ENCODE data around the gene MNT. TPM values are rescaled to one million over a fixed set of nuclear protein-coding genes. Genes with fewer than 3 reads are reported as not detected.

MNT gene
- total and polyA plus RNA-seq, 2 of the 8 experiments (the other 6 are each of a cell fraction or from before 2014, with no cell fraction given), result 5.0 to 17.3 TPM

DNA sequence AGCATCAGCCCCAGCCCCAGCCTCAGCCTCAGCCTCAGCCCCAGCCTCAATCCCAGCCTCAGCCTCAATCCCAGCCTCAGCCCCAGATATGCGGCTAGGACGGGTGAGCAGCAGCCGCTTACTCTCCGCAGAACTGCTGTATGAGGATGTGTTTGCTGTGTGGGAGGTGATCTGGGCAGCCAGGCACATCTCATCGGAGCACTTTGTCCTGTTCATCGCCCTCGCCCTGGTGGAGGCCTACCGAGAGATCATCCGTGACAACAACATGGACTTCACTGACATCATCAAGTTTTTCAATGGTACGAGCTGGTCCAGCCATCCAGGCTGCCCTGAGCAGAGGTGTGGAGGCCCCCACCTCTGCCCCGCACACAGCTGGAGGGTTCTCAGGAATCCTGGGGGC is 22.0 kb downstream of the MNT start:
- Histone ChIP-seq H4K8ac (ENCODE audit: extremely low read depth, insufficient read depth, low read length) (peak overlapping the region; percentile 32), H4K91ac (replicated peaks; ENCODE audit: insufficient read length, low read length) (no peak overlapping the region), H3K79me1 (ENCODE audit: low read depth, low read length) (no peaks in the 10 kb centered on the region; the same call in 1 of the 2 replicates), H3K27me3 (replicated peaks in 1 of 4; ENCODE audit: control insufficient read depth in 3 of 4, extremely low read depth in 1 of 4, insufficient read depth in 3 of 4, low read length in 3 of 4) (no peaks in the 10 kb centered on the region), H3K4me3 (ENCODE audit: extremely low read depth in 1 of 4, insufficient read depth in 2 of 4, low read depth in 3 of 4, low read length in 4 of 4) (no peak overlapping the region), H2BK12ac (ENCODE audit: low read depth, low read length) (no peak overlapping the region), H3K4me2 (ENCODE audit: insufficient read depth in 1 of 2, low read depth in 2 of 2, low read length in 2 of 2) (no peak overlapping the region), H3K4ac (replicated peaks; ENCODE audit: insufficient read length, low read depth, low read length) (no peak overlapping the region), H3K56ac (replicated peaks; ENCODE audit: insufficient read length, low read depth, low read length) (no peak overlapping the region), H3K23ac (ENCODE audit: insufficient read length) (no peak overlapping the region), H3K79me2 (ENCODE audit: control insufficient read depth in 1 of 2, insufficient read depth in 2 of 2, low read length in 2 of 2) (no peaks in the 10 kb centered on the region), H3K14ac (ENCODE audit: insufficient read length) (no peak overlapping the region), H3K18ac (ENCODE audit: extremely low read depth, low read length) (no peak overlapping the region), H3K23me2 (ENCODE audit: low read depth, low read length) (no peaks in the 10 kb centered on the region), H3K36me3 (ENCODE audit: control insufficient read depth in 2 of 4, insufficient read depth in 4 of 4, low read length in 3 of 4) (peaks cover 0 to 8% (median 5%) of the 10 kb centered on the region in 4 experiments; a peak in 5 of 8 replicates), H2AFZ (ENCODE audit: low read length) (no peak overlapping the region), H2BK20ac (ENCODE audit: low read length) (no peak overlapping the region), H2BK5ac (ENCODE audit: low read depth, low read length) (no peak overlapping the region), H2BK120ac (replicated peaks; ENCODE audit: low read depth, low read length) (no peak overlapping the region), H3K4me1 (replicated peaks in 1 of 4; ENCODE audit: control insufficient read depth in 3 of 4, insufficient read depth in 4 of 4, low read length in 3 of 4) (no peaks in the 10 kb centered on the region; a peak in 1 of 7 replicates), H2BK15ac (ENCODE audit: low read length) (no peak overlapping the region), H2AK5ac (ENCODE audit: low read depth, low read length) (no peak overlapping the region), H3K9me3 (ENCODE audit: insufficient read depth in 2 of 2, low read depth in 1 of 2, low read length in 1 of 2) (no peaks in the 10 kb centered on the region), H4K5ac (ENCODE audit: insufficient read length, low read depth, low read length) (no peak overlapping the region), H4K20me1 (replicated peaks in 1 of 2; ENCODE audit: control insufficient read depth in 1 of 2, insufficient read depth in 2 of 2, low read length in 2 of 2) (peaks cover 2% of the 10 kb centered on the region in 2 experiments), H3K27ac (ENCODE audit: low read depth, low read length) (no peak overlapping the region), H3K9ac (replicated peaks in 1 of 4; ENCODE audit: extremely low read depth in 1 of 4, low read depth in 3 of 4, low read length in 3 of 4) (no peak overlapping the region)
- 91% methylated on average over 11 of the region's 11 CpGs; no CpG with 5 or more reads in 1 of the 2 experiments for WGBS, 2 experiments (ENCODE audit: extremely low coverage in 1 of 2, insufficient coverage in 1 of 2, insufficient read length in 1 of 2, insufficient replicate concordance in 2 of 2, low coverage in 1 of 2, low lambda C conversion rate in 2 of 2, missing lambda C conversion rate in 1 of 2)
- DNase-seq (ENCODE audit: low read depth in 1 of 2, low spot score in 2 of 2) (no peak), FAIRE-seq (no peak)
- CTCF ChIA-PET (ENCODE audit: partially characterized antibody), result interaction anchor here (1.0 to 11.8 kb wide), 8 partner anchors 8 to 40 kb away, joined by 3 to 216 read pairs (median 6); partner anchors contain the start of gene MNT
- POLR2A ChIA-PET (ENCODE audit: partially characterized antibody), result interaction anchor here (0.9 to 15.4 kb wide), 3 partner anchors 17 to 42 kb away, joined by 4 to 193 read pairs (median 9); partner anchors contain the start of genes MNT, SGSM2 and TSR1
- TF ChIP-seq NANOG (IDR thresholded peaks at IDR 0.05; ENCODE audit: insufficient read depth, low read depth, low read length, poor library complexity, severe bottlenecking), result no peak
- no peak for TF ChIP-seq EGR1 (IDR thresholded peaks at IDR 0.05; ENCODE audit: borderline replicate concordance, low read depth, low read length)
- no peak for TF ChIP-seq EP300 (IDR thresholded peaks at IDR 0.05; ENCODE audit: borderline replicate concordance in 1 of 2, low read depth in 2 of 2, low read length in 2 of 2)
- TF ChIP-seq SUZ12 (IDR thresholded peaks at IDR 0.05; ENCODE audit: low read length), result no peak
- TF ChIP-seq ASH2L (IDR thresholded peaks at IDR 0.05; ENCODE audit: low read length), result no peak
- TF ChIP-seq RFX5 (IDR thresholded peaks at IDR 0.05; ENCODE audit: borderline replicate concordance, low read depth, low read length), result no peak
- no peak for TF ChIP-seq RAD21 (IDR thresholded peaks at IDR 0.05 in 1 of 2, conservative IDR thresholded peaks at IDR 0.05 in 1 of 2; ENCODE audit: low read depth in 2 of 2, low read length in 2 of 2)
- TF ChIP-seq SIN3A (conservative IDR thresholded peaks at IDR 0.05 in 1 of 2, IDR thresholded peaks at IDR 0.05 in 1 of 2; ENCODE audit: low read depth in 1 of 2, low read length in 2 of 2), result no peak
- TF ChIP-seq CBX5 (IDR thresholded peaks at IDR 0.05; ENCODE audit: low read depth, low read length), result no peak
- no peak for TF ChIP-seq SP4 (IDR thresholded peaks at IDR 0.05; ENCODE audit: low read length)
- TF ChIP-seq EZH2 (IDR thresholded peaks at IDR 0.05; ENCODE audit: low read depth, low read length, severe bottlenecking), result no peak
- no peak for TF ChIP-seq KDM1A (IDR thresholded peaks at IDR 0.05; ENCODE audit: borderline replicate concordance, low read length)
- no peak for TF ChIP-seq KDM4A (IDR thresholded peaks at IDR 0.05; ENCODE audit: low read depth, low read length, severe bottlenecking)
